Measurements from ENCODE around the gene RNF130.

- TF ChIP-seq CTCF (IDR thresholded peaks at IDR 0.05) (no peak), EP300 (IDR thresholded peaks at IDR 0.05) (no peak), POLR2A (IDR thresholded peaks at IDR 0.05) (no peak)
Observed at GRCh38 chr5:180068519-180069090, 3.0 kb downstream of the RNF130 start.
